Endothelial cell of hepatic sinusoid (primary cell): ENCODE results near the gene ZDHHC18.

Experiments
- in situ Hi-C: cut with HindIII; loops from 2 replicates; pipeline ENCODE4 v1.10.0; 2017; ENCODE audit warnings: low sequenced_read_pairs

The ZDHHC18 gene

DNA sequence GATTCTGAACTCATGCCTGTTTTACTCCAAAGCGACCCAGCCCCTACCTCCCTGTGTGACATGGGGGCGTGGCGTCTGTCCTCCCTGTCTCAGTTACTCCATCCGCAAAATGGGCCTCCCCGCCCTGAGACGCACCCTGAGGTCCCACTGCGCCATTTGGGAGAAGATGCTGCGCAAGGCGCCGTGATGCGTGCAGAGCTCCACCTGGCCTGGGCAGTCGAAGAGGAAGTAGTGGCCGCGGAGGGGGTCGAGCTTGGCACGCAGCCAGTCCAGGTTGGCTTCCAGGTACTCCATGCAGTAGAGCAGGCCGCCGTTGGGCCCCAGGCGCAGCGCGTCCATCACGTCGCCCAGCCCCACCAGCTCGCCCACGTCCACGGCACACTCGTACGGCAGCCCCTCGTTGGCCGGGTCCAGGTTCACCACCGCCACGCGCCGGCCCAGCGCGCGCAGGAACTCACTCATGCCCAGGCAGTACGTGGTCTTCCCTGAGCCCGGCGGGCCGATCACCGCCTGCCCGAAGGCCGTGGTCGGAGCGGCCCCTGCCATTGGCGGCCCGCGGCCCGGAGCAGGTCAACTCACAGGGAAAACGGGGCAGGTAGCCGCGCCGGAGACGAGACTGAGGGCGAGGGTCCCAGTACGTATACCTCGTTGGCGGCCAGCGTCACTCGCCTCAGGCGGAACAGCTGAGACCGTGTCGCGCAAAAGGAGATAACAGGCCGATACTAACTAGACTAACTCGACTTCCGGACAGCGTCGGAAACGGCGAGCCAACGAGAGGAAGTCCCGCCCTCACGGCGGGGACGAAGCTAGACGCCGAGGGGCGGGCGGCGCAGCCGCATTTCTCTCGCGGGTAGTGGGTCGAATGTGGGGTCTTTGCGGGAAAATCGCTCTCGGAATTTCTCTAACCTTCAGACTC, 63.3 kb downstream of the ZDHHC18 start, which contains the start of gene GPN2:
GPN2 (minus strand) TSS at position 733 of the 916 bp plus-strand sequence; CDS start at position 546, 187 bp downstream.
- in situ Hi-C loops: loop anchor here (5.0 to 10.0 kb wide), 3 partner anchors 38 to 285 kb away; partner anchors contain the start of gene KDF1

DNA sequence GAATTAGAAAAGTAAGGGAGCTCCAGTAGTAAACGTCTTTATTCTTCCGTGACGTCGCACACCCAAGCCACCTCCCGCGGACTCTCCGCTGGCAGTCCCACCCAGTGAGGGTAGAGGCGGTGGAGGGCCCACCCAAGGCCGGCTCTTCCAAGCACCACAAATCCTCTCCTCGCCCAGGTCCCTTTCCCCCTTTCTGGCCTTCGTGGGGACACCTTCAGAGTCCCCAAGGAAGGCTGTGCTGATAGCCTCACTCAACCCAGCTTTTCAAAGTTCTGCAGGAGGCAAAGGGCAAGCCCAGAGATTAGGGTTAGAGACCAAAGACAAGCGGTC, 63.9 kb downstream of the ZDHHC18 start:
- in situ Hi-C loops: no loop called here

DNA sequence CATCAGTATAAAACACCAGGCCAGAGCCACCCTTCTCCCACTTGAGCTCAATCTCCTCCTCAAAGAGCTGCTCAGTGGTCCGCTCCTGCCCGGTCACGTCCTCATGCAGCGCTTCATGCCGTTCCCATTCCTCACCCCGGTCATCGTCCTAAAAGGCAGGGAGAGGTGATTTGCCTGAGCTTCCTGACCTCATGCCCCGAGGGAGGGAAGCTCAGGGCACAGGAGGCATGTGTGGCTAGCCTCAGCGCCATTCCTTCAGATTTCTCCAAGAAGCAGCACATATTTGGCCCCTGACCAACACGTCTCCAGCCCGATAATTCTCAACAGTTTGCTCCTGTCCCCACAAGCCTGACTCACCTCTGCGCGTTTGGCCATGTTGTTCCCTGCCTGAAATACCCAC, 67.8 kb downstream of the ZDHHC18 start:
- in situ Hi-C loops: no loop called here

DNA sequence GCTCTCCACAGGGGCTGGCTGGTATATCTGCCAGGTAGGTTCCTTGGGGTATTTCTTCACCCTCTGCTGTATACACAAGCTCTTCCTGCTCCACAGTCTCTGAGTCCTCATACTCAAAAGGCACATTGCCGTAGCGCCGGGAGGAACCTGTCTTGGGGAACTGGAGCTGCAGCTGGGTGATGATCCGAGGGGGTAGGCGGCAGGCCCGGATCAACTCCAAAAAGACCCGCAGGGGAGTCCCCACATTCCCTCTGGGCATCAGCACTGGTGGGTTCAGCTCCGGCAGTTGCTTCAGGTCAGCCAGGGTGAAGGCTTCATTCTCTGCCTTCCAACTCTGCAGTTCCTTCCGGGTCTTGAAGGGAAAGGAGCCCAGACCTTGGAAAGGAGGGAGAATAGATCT, 70.9 kb downstream of the ZDHHC18 start:
- in situ Hi-C loops: no loop called here

DNA sequence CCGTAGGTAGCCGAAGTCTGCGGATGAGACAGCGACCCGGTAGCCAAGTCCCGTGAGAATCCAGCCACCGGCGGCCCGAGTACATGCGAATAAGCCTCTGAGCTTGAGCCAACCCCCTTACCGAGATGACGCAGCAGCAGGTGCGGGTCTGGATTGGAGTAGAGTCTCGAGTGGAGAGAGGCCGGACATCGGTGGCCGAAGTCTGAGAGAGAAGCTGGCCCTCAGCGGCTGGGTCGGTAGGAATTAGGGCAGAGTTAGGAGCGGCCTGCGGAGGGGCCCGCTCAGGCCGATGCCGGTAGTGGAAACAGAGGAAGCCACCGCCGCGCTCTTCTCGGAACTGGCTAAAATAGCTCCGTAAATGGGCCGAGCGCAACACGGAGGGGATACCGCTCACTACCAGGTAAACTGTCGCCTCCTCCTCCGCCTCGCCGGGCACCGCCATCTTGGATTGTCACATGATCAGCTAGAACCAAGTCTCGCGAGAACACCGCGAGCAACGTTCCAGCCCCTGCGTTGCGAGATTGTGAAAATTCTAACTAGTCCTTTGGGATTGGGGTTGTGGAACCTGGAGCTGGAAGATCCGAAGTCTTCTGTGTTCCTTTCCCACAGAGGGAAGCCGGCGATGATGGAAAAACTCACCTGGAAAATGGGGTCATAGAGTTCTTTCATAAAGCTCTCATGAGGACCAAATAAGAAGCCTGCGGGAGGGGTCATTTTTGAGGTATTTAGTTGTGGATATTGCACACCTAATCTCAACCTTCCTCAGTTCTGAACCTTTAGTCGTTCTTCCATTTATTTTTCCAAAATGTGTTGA, 73.7 kb downstream of the ZDHHC18 start, which contains the start of gene GPATCH3:
GPATCH3 (minus strand) TSS at position 467 of the 814 bp plus-strand sequence; CDS start at position 442, 25 bp downstream.
- in situ Hi-C loops: no loop called here

DNA sequence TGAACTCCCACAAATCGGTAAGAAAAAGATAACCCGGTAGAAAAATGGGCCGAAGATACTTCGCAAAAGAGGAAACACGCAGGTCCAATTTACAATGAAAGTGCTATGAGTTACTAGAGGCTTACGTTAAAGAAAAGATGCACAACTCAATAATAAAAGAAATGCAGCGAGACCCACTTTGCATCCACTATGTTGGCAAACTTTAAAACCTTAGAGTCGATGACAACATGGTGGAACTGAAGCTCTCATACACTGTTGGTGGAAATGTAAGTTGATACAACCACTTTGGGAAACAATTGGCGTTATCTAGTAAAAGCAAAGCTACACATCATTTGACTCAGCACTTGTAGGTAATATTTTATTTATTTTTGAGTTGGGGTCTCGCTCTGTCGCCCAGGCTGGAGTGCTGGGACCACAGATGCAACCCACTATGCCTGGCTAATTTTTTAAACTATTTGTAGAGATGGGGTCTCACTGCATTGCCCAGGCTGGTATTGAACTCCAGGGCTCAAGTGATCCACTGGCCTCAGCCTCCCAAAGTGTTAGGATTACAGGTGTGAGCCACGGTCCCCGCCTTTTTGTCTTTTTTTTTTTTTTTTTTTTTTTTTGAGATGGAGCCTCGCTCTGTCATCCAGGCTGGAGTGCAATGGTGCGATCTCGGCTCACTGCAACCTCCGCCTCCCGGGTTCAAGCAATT, 74.5 kb downstream of the ZDHHC18 start:
- in situ Hi-C loops: no loop called here
